HepG2 (cell line): ENCODE data around the gene IFI35. TPM values are rescaled to one million over a fixed set of nuclear protein-coding genes. Genes with fewer than 3 reads are reported as not detected.

ENCODE experiments used
- BRD4 ChIP-seq: sonication (generic); formaldehyde crosslinking; IDR thresholded peaks from 2 replicates; pipeline ENCODE4 v1.4.0; 2020; ENCODE audit warnings: missing genetic modification reagents
- CCDC6 ChIP-seq: sonication (generic); formaldehyde crosslinking; IDR thresholded peaks from 2 replicates; pipeline ENCODE4 v1.8.1; 2022; ENCODE audit warnings: mild to moderate bottlenecking, missing genetic modification reagents, moderate library complexity
- EP300 ChIP-seq, 3 experiments: sonication (generic) in 1 of 3; formaldehyde crosslinking in 1 of 3; IDR thresholded peaks; 2 replicates each; pipeline versions ENCODE4 v1.5.1 to v1.6.1; 2011 to 2020; ENCODE audit warnings: low read depth in 2 of 3, low read length in 2 of 3, borderline replicate concordance in 1 of 3, improper control_type of control experiment in 1 of 3, mild to moderate bottlenecking in 1 of 3, missing genetic modification reagents in 1 of 3, moderate library complexity in 1 of 3
- HOXA5 ChIP-seq: sonication (generic); formaldehyde crosslinking; IDR thresholded peaks from 2 replicates; pipeline ENCODE4 v1.4.0; 2020; ENCODE audit warnings: missing genetic modification reagents
- KDM1A ChIP-seq: IDR thresholded peaks from 2 replicates; pipeline ENCODE4 v1.6.1; 2016; ENCODE audit warnings: missing compliant biosample characterization
- MAFG ChIP-seq: sonication (generic); formaldehyde crosslinking; IDR thresholded peaks from 2 replicates; pipeline ENCODE4 v1.5.1; 2020; ENCODE audit warnings: mild to moderate bottlenecking, missing genetic modification reagents
- NCOA5 ChIP-seq: sonication (generic); formaldehyde crosslinking; IDR thresholded peaks from 2 replicates; pipeline ENCODE4 v1.4.0; 2020; ENCODE audit warnings: missing genetic modification reagents
- RXRA ChIP-seq: sonication (generic); formaldehyde crosslinking; IDR thresholded peaks from 2 replicates; pipeline ENCODE4 v1.5.1; 2020; ENCODE audit warnings: missing genetic modification reagents
- SMARCC2 ChIP-seq: fragments of 450-650 bp; IDR thresholded peaks from 2 replicates; pipeline ENCODE4 v1.6.1; 2017; ENCODE audit warnings: antibody characterized with exemption, mild to moderate bottlenecking
- YEATS2 ChIP-seq: sonication (generic); formaldehyde crosslinking; IDR thresholded peaks from 2 replicates; pipeline ENCODE4 v1.4.0; 2020; ENCODE audit warnings: missing genetic modification reagents, borderline replicate concordance
- ZFP37 ChIP-seq: sonication (generic); formaldehyde crosslinking; IDR thresholded peaks from 2 replicates; pipeline ENCODE4 v1.4.0; 2020; ENCODE audit warnings: missing genetic modification reagents, borderline replicate concordance
- ZNF274 ChIP-seq: sonication (generic); formaldehyde crosslinking; IDR thresholded peaks from 2 replicates; pipeline ENCODE4 v1.5.1; 2020; ENCODE audit warnings: mild to moderate bottlenecking, missing genetic modification reagents
- ZNF296 ChIP-seq: sonication (generic); formaldehyde crosslinking; conservative IDR thresholded peaks from 2 replicates; pipeline ENCODE4 v1.5.0; 2020; ENCODE audit warnings: mild to moderate bottlenecking, missing genetic modification reagents
- ZNF577 ChIP-seq: sonication (generic); formaldehyde crosslinking; IDR thresholded peaks from 2 replicates; pipeline ENCODE4 v1.4.0; 2020; ENCODE audit warnings: mild to moderate bottlenecking, low read depth, missing genetic modification reagents, borderline replicate concordance
- ZNF674 ChIP-seq: sonication (generic); formaldehyde crosslinking; IDR thresholded peaks from 2 replicates; pipeline ENCODE4 v1.5.0; 2020; ENCODE audit warnings: low read depth, mild to moderate bottlenecking, missing genetic modification reagents
- ZNF850 ChIP-seq: sonication (generic); formaldehyde crosslinking; conservative IDR thresholded peaks from 2 replicates; pipeline ENCODE4 v1.9.0; 2021; ENCODE audit warnings: mild to moderate bottlenecking, missing genetic modification reagents
- ZSCAN29 ChIP-seq: sonication (generic); formaldehyde crosslinking; conservative IDR thresholded peaks from 2 replicates; pipeline ENCODE4 v1.4.0; 2020; ENCODE audit warnings: mild to moderate bottlenecking, missing genetic modification reagents
- polyA plus RNA-seq, 8 experiments: library from polyadenylated mRNA; depleted of rRNA in 3 of 8; stranded (reverse) in 7 of 8; unstranded in 1 of 8; fragments of >200 nt; fragmentation: Illumina TruSeq in 4 of 8; extraction: Trizol in 4 of 8; gene quantifications; 2 replicates each; pipeline versions ENCODE4 v1.2.1 to v1.2.3, GENCODE V29; 2011 to 2016; ENCODE audit warnings: low read depth in 4 of 8, missing spikeins in 1 of 8, mixed read lengths in 1 of 8; ENCODE audit not compliant: insufficient read depth in 1 of 8
- total RNA-seq, 5 experiments: library from RNA; depleted of rRNA; stranded (reverse); fragments of >200 nt; fragmentation: Illumina TruSeq; extraction: Trizol; gene quantifications; 2 replicates each; pipeline ENCODE4 v1.2.3, GENCODE V29; 2016; ENCODE audit warnings: low read depth in 1 of 5
- TF ChIP-seq, protein P1 (sequence below): sonication (generic); formaldehyde crosslinking; IDR thresholded peaks from 2 replicates; pipeline ENCODE4 v1.4.0; 2020; ENCODE audit warnings: missing genetic modification reagents, borderline replicate concordance
- TF ChIP-seq, protein P2 (sequence below): sonication (generic); formaldehyde crosslinking; IDR thresholded peaks from 2 replicates; pipeline ENCODE4 v1.4.0; 2020; ENCODE audit warnings: low read depth, mild to moderate bottlenecking, missing genetic modification reagents
- TF ChIP-seq, protein P3 (sequence below): sonication (generic); formaldehyde crosslinking; IDR thresholded peaks from 2 replicates; pipeline ENCODE4 v1.4.0; 2020; ENCODE audit warnings: mild to moderate bottlenecking, missing genetic modification reagents

Gene IFI35
- total and polyA plus RNA-seq, 2 of the 13 experiments (the other 11 are each of a cell fraction or from before 2014, with no cell fraction given): 28.9 to 38.1 TPM

DNA sequence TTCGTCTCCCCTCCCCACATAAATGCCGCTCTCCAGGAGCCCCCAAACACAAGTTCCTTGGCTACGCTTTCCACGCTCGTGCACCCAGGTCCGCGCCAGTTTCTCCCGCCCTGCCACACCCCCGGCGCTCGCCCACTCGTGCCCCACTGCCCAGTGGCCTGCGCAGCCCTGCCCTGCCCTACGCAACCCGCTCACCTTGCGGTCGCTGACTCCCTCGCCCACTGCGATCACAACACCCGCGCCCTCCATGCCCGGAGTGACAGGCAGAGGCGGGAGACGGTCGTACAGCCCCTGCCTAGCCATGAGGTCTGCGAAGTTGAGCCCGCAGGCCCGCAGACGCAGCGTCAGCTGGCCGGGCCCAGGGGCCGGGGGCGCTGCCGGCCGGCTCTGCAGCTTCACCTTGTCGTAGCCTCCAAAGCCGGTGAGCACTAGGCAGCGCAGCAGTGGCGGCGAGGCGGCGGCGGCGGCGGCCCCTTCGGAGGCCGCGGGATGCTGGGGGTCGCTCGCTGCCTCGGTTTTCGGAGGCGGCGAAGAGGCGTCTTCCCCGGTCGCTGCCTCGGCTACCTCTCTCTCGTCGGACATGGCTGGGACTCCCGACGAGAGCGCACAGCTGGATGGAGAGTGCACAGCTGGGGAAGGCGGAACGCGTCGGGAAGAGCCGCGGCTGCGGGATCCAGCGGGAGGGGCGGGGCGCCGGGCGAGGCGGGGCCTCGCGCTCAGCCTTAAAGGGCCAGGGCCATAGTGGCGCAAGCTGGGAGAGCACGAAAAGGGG is 15.3 kb downstream of the IFI35 start, which contains the start of gene VAT1 (continued):
- TF ChIP-seq, protein P1, sequence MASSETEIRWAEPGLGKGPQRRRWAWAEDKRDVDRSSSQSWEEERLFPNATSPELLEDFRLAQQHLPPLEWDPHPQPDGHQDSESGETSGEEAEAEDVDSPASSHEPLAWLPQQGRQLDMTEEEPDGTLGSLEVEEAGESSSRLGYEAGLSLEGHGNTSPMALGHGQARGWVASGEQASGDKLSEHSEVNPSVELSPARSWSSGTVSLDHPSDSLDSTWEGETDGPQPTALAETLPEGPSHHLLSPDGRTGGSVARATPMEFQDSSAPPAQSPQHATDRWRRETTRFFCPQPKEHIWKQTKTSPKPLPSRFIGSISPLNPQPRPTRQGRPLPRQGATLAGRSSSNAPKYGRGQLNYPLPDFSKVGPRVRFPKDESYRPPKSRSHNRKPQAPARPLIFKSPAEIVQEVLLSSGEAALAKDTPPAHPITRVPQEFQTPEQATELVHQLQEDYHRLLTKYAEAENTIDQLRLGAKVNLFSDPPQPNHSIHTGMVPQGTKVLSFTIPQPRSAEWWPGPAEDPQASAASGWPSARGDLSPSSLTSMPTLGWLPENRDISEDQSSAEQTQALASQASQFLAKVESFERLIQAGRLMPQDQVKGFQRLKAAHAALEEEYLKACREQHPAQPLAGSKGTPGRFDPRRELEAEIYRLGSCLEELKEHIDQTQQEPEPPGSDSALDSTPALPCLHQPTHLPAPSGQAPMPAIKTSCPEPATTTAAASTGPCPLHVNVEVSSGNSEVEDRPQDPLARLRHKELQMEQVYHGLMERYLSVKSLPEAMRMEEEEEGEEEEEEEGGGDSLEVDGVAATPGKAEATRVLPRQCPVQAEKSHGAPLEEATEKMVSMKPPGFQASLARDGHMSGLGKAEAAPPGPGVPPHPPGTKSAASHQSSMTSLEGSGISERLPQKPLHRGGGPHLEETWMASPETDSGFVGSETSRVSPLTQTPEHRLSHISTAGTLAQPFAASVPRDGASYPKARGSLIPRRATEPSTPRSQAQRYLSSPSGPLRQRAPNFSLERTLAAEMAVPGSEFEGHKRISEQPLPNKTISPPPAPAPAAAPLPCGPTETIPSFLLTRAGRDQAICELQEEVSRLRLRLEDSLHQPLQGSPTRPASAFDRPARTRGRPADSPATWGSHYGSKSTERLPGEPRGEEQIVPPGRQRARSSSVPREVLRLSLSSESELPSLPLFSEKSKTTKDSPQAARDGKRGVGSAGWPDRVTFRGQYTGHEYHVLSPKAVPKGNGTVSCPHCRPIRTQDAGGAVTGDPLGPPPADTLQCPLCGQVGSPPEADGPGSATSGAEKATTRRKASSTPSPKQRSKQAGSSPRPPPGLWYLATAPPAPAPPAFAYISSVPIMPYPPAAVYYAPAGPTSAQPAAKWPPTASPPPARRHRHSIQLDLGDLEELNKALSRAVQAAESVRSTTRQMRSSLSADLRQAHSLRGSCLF: no peak; the same call in 1 of the 2 replicates
- no peak for TF ChIP-seq SMARCC2
- TF ChIP-seq, protein P2, sequence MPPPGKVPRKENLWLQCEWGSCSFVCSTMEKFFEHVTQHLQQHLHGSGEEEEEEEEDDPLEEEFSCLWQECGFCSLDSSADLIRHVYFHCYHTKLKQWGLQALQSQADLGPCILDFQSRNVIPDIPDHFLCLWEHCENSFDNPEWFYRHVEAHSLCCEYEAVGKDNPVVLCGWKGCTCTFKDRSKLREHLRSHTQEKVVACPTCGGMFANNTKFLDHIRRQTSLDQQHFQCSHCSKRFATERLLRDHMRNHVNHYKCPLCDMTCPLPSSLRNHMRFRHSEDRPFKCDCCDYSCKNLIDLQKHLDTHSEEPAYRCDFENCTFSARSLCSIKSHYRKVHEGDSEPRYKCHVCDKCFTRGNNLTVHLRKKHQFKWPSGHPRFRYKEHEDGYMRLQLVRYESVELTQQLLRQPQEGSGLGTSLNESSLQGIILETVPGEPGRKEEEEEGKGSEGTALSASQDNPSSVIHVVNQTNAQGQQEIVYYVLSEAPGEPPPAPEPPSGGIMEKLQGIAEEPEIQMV (CRISPR knock-in tag): peak; percentile 88
- no peak for TF ChIP-seq ZNF296
- 0 out of 2 replicates have a peak, but pooled peaks have one; percentile 35 for TF ChIP-seq ZNF674 (CRISPR knock-in tag)
- TF ChIP-seq HOXA5: no peak; the same call in none of the 2 replicates
- peak; percentile 92 for TF ChIP-seq ZSCAN29 (CRISPR knock-in tag)
- 0 out of 2 replicates have a peak, but pooled peaks have one; percentile 10 for TF ChIP-seq ZNF274 (CRISPR knock-in tag)
- TF ChIP-seq YEATS2: 0 out of 2 replicates have a peak, but pooled peaks have one; percentile 29
- no peak for TF ChIP-seq NCOA5 (CRISPR knock-in tag)
- TF ChIP-seq EP300 (IDR thresholded peaks at IDR 0.05; ENCODE audit: low read depth in 2 of 2, low read length in 2 of 2): no peak
- 0 out of 2 replicates have a peak, but pooled peaks have one; percentile 32 for TF ChIP-seq EP300 (CRISPR knock-in tag; IDR thresholded peaks at IDR 0.05; ENCODE audit: borderline replicate concordance)
- TF ChIP-seq RXRA (CRISPR knock-in tag): peak; percentile 51; the same call in 1 of the 2 replicates
- TF ChIP-seq BRD4 (CRISPR knock-in tag): peak; percentile 91
- no peak for TF ChIP-seq ZNF850 (CRISPR knock-in tag)
- 0 out of 2 replicates have a peak, but pooled peaks have one; percentile 9 for TF ChIP-seq ZFP37
- TF ChIP-seq MAFG: peak; percentile 51; the same call in 1 of the 2 replicates
- TF ChIP-seq CCDC6 (CRISPR knock-in tag): peak; percentile 86; the same call in 1 of the 2 replicates
- TF ChIP-seq, protein P3, sequence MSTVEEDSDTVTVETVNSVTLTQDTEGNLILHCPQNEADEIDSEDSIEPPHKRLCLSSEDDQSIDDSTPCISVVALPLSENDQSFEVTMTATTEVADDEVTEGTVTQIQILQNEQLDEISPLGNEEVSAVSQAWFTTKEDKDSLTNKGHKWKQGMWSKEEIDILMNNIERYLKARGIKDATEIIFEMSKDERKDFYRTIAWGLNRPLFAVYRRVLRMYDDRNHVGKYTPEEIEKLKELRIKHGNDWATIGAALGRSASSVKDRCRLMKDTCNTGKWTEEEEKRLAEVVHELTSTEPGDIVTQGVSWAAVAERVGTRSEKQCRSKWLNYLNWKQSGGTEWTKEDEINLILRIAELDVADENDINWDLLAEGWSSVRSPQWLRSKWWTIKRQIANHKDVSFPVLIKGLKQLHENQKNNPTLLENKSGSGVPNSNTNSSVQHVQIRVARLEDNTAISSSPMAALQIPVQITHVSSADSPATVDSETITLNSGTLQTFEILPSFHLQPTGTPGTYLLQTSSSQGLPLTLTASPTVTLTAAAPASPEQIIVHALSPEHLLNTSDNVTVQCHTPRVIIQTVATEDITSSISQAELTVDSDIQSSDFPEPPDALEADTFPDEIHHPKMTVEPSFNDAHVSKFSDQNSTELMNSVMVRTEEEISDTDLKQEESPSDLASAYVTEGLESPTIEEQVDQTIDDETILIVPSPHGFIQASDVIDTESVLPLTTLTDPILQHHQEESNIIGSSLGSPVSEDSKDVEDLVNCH: peak; percentile 84; the same call in 1 of the 2 replicates
- no peak for TF ChIP-seq KDM1A (CRISPR knock-in tag)
- 0 out of 2 replicates have a peak, but pooled peaks have one; percentile 67 for TF ChIP-seq ZNF577 (CRISPR knock-in tag)
